NCI-H2171 (cell line): ENCODE data around the gene DGCR6L.
"Not testable (repeated sequence)": the region's sequence is repeated elsewhere in the genome, so short reads cannot be mapped to it uniquely, and the experiment has no call there.

Source experiments
- DNase-seq: peaks from one replicate; lab custom pipeline; 2025; lab: John Stamatoyannopoulos, UW

Gene DGCR6L

DNA sequence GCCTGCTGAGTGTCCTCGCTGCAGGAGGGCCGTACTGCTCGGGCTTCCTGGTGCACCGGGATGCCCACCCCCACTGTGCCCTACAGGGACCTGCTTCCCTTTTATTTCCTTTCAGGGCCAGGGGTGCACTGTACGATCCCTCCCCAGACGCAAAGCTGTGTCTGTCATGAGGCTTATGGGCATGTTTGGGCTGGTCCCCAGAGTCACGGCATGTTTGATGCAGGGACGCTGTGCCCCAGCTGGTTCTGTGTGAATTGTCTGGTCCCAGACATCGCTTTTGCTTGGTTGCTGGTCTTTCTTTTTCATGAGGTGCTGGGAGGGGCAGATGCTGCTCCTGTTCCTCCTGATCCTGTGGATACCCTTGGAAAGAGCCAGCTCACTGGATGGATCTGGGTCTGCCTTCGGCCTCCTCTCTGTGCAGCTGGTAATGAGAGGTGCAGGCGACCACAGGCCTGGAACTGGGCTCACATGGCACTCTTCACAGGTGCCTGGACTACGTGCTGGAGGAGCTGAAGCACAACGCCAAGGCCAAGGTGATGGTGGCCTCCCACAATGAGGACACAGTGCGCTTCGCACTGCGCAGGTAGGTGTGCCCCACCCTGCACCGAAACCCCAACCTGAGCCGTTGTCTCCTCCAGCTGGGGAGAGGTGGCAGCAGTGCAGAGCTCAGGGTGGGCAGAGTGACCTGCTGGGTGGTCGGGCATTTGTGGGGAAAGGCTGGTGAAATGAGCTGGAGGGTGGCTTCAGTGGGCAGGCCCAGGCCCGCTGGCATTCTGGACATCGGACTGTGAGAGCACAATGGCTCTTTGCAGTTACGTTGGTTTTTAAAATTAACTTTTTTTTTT lies 10.8 kb downstream of the DGCR6L start:
- peak; percentile 53 for DNase-seq

DNA sequence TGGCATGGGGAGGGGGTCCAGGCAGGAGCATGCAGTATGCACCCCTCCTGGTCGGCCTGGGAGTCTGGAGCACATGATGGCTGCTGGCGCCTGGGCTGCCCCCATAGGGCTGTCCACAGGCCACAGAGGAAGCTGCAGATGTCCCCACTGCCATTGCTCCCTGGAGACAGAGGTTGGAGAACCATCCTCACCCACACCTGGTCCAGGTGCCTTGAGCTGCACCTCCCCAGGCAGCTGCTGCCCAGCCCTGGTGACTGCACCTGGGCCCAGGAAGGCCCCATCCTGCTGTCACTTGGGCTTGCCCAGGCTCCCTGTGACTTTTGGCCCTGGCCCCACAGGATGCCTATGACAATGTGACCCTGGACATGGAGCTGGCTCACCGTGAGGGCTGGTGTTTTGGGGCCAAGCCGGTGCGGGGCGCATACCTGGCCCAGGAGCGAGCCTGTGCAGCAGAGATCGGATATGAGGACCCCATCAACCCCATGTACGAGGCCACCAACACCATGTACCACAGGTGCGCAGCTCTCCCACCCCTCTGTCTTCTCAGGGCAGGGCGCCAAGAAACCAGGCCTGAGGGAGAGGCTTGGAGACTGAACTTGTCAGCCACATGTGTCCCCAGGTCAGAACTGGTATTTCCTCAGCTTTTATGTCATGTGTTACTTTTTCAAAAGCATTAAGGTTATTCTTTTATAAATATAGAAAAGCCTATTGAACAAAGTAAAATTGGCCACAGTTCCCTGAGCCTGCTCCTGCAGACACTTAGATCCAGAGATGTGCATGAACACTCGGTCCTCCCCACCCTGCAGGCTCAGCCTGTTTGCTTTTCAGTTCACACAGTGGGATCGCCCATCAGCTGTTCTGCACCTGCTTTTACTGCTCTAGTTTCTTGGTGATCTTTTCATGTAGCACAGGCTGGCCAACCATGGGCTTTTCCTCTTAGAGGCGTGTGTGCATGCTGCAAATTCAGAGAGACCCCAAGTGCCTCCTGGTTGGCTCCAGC lies 12.1 kb downstream of the DGCR6L start:
- not testable (repeated sequence) for DNase-seq

DNA sequence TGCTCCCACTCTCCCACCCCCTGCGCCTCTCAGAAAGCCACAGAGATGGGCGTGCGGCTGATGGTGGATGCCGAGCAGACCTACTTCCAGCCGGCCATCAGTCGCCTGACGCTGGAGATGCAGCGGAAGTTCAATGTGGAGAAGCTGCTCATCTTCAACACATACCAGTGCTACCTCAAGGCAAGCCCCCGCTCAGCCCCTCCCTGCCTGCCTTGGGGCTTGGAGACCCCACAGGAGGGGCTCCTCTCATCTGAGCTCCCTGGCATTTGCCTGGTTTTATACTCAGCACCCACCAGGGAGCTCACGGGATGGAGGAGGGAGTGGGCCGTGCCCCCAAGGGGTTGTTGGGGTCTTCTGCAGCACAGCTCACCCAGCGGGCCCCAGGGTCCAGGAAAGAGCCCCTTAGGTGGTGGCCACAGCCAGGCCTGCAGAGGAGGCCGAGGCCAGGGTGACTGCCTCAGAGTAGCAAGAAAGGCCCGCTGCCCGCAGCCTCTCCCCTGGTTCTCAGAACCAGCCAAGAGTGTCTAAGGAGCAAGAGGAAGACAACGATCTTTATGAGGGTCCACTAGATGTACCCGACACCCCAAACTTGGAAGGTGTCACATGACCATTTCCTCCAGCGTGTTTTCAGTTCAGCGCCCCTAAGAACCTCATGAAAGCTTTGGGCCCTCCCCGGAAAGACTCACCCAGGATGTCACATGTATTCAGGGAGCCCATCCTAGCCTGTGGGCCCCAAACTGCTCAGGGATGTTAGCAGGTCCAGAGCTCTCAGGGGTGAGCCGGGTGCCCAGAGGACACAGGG lies 13.0 kb downstream of the DGCR6L start:
- DNase-seq: not testable (repeated sequence)

DNA sequence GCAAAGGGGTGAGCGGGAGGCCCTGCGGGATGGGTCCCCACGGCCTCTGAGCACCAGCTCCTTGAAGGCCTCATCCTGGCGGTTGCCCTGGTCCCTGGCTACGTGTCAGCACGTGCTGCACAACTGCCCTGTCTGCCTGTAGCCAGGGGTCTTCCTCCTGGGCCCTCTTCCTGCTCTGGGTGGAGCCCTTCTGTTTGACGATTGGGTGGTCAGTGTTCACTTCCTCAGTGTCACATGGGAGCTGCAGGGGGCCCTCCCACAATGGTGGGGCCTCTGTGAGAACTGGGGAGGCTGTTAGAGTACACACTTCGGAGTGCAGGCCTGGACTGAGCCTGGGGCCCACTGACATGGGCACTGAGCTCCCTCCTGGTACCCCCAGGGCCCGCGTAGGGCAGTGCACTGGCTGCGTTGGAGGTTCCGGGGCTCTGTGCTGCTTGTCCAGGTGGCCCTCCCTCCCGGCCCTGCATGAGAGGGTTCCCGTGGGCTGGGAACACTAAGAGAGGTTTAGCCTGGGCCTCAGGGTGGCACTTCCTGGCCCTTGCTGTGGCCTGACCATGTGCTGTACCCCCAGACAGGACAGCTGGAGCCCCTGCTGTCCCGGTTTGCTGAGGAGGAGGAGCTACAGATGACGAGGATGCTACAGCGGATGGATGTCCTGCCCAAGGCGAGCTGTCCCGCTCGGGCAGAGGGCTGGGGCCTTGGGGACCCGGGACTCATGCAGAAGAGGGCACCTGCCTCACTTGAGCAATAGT lies 13.8 kb downstream of the DGCR6L start:
- DNase-seq: no peak

DNA sequence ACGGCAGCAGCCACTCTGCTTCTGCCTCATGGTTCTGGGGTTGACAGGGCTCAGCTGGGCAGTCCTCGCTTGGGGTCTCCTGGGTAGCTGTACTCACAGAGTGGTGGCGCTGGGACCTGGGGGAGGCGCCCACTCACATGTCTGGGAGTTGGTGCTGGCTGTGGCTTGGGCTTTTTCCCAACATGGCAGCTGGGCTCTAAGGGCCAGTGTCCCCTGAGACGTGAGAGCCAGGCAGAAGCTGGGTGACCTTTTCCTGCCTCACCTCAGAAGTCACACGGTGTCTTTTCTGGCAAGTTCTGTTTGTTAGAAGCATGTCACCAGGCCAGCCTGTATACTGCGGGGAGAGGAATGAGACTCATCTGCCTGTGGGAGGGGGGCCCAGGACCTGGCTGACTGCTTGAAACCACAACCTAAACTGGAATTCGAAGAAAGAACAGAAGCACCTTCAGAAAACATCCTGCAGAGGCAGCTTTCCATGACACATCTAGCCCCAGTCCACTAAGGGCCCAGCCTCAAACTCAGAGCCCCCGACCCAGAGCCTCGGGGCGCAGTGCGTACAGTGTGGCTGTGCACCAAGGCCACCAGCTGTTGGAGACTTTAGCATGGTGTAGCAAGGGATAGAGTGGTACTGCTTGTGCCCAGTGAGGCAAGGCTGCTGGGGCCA lies 14.5 kb downstream of the DGCR6L start:
- not testable (repeated sequence) for DNase-seq

DNA sequence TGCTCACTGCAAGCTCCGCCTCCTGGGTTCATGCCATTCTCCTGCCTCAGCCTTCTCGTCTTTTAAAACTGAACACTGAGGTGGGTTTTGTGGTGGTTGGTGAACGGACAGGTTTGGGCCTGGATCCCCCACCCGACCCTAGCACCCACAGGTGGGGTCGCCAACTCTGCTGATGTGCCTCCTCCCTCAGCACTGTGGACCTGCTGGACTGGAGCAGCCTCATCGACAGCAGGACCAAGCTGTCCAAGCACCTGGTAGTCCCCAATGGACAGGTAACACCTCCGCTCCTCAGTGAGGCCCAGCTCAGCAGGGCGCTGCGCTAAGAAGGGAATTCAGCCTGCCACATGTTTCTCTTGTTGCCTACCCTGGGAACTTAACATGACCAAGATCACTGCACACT lies 15.2 kb downstream of the DGCR6L start:
- no peak for DNase-seq

DNA sequence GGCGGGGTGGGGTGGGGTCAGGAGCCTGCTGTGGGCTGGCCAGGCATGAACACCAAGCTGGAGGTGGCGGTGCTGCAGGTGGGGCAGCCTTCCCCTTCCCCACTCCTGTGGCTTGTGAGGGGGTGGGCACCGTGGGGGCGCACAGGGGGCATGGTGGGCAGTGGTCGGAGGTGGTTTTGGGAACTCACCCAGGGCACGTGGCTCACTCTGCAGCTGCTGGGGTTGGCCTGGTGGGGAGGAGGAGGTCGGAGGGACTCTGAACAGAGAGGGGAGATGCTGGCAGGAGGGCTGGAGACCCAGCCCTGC lies 16.7 kb downstream of the DGCR6L start:
- DNase-seq: not testable (repeated sequence)

DNA sequence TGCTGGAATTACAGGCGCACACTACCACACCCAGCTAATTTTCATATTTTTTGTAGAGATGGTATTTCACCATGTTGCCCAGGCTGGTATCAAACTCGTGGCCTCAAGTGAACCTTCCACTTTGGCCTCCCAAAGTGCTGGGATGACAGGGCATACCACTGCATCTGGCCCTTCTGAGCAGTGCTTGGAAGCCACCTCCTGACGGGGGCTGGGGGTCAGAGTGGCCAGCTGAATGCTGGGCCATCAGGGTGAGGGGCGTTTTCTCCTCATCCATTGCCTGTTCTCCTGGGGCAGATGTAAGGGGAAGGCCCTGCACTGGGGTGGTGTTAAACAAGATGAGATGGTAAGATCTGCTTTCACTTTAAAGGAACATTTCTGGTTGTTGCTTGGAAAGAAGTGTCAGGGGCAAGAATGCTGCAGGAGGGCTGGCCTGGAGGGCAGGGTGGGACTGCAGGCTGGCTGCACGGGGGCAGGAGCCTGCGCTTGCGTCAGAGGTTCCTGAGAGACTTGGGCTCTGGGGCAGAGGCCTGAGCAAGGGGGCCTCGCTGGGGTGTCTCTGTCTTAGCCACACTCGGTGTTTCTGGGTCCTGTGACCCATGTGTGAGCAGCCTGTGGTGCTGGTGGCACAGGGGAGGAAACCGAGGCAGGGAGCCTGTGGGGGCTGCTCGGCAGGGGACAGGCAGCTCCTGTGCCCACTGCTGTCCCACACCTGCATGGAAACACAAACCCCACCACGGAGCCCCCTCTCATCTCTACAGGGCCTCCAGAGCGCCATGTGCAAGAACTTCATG lies 17.2 kb downstream of the DGCR6L start:
- no peak for DNase-seq

DNA sequence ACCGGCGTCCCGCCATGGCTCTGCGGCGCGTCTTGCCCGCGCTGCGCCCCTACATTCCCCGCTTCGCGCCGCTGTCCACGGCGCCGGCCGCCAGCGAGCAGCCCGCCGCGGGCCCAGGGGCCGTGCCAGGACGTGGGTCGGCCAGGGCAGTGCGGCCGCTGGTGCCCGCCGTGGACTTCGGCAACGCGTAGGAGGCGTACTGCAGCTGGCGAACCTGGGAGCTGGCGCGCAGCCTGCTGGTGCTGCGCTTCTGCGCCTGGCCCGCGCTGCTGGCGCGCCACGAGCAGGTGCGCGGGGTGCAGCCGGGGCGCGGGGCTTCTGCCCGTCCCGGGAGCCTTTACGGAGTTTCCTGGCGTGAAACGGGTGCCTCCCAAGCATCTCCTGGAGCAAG lies 20.1 kb downstream of the DGCR6L start:
- peak; percentile 33 for DNase-seq

DNA sequence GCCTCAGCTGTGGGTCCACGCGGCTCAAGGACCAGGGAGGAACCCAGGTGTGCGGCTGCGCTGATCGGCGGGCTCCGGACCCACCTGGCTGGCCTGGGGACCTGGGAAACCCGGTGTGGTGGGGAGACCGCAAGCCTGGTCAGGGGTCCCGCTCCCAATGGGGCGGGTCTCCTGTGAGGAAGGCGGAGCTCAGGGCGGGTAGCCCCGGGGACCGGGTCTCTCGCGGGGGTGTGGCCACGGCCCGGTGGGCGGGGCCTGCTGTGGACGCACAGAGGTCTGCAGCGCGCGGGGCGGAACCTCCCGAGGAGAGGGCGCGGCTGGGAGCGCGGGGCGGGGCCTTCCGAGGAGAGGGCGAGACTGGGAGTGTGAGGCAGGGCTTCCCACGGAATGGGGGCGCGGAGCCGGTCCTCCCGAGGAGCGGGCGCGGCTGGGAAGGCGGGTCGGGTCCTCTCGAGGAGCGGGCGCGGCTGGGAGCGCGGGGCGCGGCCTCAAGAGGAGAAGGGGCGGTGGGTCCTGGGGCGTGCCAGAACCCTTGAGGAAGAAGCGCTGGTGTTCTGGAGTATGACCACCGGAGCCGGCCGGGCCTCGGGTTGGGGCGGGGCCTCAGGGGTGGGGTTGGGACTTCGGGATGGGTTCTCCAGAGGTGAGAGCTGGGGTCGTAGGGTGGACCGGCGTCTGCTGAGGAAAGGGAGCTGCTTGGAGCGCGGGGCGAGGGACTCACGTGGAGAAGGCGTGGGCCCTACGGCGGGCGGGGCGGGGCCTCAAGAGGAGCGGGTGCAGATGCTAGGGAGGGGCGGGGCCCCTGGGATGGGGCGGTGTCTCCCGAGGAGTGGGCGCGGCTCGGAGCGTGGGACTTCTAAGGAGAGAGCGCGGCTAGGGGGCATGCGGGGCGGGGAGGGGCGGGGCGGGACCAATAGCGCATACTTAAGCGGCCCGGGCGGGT lies 20.8 kb downstream of the DGCR6L start:
- DNase-seq: peak; percentile 90

DNA sequence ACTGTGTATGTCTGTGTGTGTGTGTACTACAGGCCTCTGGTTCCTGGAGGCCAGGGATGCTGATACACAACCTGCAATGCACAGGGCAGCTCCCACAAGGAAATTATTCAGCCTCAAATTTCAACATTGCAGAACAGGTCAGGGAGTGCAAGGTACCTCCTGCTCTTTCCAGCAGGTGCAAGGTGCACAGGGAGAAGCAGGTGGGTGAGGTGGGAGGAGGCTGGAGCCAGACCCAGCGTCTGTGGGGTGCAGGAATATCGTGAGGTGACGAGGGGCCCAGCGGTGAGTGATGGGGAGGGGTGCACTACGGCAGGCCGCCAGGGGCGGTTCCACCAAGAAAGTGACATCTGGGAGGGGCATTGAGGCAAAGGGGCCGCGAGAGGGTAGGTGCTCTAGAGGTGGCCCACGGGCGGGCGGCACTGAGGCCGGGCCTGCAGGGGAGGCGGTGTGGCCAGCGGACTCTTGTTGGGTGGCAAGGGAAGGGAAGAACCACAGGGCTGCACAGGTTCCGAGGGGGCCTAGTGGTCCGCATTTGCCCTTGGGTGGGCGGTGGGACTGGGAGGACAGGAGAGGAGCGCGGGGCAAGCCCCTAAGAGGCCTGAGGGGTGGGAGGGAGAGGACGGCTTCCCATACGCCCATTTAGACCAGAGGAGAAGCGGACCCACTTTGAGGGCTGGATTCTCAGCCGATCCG lies 21.6 kb downstream of the DGCR6L start:
- no peak for DNase-seq

DNA sequence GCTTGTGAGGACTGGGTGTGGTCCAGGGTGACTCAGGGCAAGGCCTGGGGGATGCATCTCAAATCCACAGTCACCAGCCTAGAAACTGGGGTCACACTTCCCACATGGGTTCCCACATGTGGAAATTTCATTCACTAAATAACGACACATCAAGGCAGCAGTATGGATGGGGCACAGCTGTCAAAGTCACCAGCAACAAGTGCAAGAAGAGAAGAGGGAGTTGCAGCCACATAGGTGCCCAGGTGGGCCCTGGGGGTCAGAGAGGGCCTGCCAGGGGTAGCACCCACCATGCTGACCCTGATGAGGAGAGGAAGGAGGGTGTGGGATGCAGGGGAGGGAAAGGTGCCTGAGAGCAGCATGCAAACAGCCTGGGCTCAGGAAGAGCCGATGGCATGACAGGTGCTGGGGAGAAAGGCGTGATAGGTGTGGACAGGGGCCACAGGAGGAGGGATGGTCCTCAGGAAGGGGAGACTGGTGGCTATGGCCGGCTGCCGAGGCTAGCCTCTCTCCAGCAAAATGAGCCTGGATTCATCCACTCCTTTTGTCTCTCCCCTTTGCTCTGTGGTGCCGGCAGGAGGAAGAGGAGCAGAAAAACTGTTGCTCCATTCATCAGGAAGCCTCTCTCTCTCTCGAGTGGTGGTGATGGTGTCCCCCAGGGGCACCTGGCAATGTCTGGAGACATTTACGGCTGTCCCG lies 22.3 kb downstream of the DGCR6L start:
- DNase-seq: no peak

DNA sequence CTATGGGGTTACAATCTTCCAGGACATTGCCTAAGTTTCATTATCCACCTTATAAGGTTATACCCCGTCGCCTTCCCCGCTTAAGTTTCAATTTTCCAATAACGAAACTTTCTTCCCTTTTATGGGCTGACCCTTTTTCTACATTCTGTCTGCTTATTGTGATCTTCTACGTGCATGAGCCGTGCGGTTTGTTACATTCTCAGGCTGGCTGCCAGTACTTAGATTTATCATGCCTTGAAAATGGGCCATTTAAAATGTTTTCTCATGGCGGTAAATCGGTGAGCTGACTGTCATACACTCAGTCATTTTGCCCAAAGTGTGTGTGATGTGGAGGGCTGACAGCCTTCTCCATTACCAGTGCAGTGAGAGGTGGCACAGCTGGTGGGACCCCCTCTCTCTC lies 23.3 kb downstream of the DGCR6L start:
- DNase-seq: no peak

DNA sequence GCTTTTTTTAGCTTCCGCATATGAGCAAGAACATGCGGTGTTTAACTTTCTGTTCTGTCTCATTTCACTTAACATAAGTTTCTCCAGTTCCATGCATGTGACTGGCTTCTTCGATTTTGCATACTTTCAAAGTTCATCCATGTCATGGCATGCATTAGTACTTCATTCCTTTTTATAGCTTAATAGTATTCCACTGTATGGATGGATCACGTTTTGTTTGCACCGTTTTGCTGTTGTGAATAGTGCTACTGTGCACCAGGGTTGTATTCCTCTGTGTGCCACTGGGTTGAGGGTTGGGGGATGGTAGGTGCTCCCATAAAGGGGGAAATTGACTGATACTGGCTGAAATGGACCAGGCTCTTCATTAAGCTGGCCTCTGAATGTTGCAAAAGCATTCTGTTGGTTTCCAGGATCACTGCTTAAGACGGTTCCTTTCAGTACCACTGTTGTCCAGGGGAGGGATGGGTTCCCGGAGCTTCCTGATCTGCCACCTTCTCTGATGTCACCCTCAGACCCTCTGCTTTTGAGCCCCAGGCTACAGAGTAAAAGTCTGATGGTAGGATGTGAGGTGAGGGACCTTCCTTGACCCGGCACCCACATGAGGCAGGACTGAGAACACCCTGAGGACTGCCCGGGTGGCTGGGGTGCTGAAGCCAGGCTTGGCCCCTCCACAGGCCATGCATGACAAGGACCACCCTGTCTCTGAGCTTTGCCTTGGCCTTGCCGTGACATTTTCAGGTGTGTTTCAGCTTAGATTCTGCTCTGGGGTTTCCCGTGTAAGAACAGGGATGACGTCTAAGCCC lies 24.4 kb downstream of the DGCR6L start:
- no peak for DNase-seq

DNA sequence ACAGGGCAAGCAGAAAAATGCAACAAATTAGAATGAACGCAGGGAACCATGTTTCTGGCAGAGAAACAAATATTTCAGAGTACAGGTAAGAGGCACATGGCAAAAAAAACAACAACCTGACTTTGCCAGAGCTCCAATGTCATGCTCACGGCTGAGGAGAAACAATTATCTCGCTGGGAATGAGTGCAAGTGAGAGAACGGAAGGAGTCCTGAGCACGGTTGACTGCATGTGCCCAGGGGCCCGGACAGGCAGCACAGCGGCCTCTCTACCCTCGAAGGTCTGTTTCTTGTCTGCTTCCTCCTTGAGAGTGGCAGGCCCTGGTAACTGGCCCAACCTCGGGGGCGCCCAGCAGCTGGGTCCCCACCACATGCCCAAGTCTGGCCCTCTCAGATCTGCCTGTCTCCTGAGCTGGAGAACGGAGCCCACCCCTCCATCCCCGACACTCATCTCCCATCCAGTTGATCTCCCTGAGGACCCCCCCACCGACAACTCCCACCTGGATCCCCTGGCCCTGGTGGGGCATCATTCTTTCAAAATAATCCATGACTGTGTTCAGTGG lies 27.1 kb downstream of the DGCR6L start:
- DNase-seq: no peak

DNA sequence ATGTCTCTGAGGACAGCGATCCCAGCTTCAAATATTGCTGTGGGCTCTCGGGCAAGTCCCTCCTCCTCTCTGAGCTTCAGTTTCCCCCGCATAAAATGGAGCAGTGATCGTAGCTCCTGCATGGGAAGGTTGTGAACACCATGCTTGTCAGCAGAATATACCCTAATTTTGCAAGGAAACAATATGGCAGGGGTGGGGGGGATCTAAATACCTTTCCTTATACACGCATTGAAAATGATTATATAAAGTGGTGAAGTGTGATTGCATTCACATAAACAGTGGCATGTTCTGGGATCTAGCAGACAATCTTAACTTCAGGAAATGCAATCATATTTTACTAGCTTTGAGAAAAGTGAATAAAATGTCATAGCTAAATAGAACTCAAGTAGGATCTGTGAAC lies 27.8 kb downstream of the DGCR6L start:
- DNase-seq: no peak
